ENCODE measurements around the gene CAPN5.

Gene CAPN5

DNA sequence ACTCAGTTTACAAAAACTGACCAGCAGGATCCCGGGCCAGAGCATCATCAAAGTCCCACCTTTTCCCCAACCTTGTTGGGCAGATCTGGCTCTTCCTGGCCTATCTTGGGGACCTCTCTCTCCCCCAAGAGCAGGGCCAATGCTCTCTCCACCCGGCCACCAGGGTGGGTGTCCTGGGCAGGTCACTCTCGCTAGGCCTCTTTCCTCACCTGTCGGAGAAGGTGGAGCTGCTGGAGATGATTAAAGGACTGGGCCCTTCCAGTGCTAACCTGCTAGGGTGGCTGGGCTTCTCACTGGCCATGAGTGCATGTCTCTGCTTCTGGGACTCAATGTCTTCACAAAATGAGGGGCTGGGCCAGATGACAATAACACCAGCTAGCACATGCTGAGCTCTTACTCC, 2.9 kb upstream of the CAPN5 start:
- no peak for DNase-seq (ENCODE audit: low read depth in 2 of 2)

- DNase-seq (ENCODE audit: low read depth in 2 of 2): no peak
Observed at GRCh38 chr11:77064648-77065217, 2.0 kb upstream of the CAPN5 start.

DNA sequence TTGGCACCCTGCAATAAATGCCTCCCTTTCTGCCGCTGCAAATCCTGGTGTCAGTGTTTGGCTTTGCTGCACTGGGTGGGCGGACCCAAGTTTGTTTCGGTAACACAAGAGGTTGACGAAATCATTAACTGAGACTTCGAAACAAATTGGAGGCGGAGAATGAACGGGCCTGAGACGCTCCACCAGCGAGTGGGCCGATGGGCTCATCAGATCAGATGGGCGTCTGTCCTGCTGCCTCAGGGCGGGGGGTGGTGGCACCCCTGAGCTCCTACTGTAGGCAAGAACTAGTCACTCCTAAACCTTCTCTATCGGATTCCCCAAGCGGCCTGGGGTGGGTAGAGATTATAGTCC, 918 bp upstream of the CAPN5 start:
- no peak for DNase-seq (ENCODE audit: low read depth in 2 of 2)

DNA sequence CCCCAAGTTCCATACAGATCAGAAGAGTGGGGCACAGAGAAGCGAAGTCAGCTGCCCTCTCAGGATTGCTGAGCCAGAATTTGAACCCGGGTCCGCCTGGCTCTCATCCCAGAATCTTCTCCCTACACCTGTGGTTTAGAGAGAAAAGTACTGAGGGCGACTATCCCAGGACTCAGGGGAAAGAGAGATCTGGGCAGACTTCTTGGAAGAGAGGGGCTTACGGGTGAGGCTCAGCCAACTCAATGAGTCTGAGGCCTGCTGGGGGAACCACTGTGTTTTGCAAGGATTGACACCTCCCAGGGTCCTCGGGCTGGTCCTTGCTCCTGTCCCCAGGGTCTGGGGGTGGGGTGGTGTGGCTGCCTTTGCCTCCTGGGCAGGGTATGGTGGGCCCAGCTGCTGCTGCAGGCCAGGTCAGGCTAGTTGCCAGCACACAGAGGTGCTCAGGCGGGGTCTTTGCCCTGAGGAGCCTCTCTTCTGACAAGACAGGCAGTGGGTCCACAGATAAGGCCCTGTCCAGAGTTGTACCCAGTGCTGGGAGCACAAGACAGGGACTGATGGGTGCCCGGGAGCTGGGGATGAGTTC, 1.2 kb downstream of the CAPN5 start:
- DNase-seq (ENCODE audit: low read depth in 2 of 2): no peak

DNA sequence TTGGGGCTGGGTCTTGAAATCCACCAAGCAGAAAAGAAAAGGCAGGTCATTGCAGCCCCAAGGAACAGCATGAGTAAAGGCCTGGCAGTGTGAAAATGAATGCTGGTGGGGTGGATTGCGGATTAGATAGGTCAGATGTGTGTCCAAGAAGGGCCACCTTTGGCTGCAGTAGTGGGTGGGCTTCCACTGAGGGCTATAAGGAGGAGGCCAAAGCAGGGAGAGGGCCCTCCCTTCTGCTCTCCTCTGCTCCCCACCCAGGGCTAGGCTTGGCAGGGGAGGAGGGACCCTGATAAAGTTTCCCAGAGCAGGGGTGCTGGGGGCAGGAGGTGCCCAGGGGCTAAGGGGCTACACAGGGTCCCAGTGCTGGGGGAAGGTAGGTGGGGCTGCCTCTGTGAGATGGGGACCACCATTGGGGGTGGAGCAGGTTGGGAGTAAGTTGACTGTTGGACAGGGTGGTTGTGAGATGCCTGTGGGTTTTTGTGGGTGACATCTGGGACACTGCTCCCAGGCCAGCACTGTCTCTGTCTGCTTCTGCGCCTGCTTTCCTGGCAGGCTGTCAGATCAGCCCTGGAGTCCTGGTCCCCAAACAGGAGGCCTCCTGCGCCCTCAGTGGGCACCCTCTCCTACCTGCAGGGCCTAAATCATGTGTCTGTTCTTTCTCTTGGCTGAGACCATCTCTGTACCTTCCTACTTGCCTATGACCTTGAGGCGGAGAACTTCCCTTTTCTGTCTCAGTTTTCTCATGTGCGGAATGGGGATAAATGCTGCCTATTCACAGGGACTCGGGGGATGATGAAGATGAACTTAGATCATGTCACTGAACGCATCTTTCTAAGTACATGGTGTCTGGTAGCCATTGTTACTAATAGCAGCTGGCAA, 1.9 kb downstream of the CAPN5 start:
- DNase-seq (ENCODE audit: low read depth in 2 of 2): no peak

GRCh38 chr11:77069336-77069968, 2.7 kb downstream of the CAPN5 start:
- DNase-seq (ENCODE audit: low read depth in 2 of 2): no peak

DNA sequence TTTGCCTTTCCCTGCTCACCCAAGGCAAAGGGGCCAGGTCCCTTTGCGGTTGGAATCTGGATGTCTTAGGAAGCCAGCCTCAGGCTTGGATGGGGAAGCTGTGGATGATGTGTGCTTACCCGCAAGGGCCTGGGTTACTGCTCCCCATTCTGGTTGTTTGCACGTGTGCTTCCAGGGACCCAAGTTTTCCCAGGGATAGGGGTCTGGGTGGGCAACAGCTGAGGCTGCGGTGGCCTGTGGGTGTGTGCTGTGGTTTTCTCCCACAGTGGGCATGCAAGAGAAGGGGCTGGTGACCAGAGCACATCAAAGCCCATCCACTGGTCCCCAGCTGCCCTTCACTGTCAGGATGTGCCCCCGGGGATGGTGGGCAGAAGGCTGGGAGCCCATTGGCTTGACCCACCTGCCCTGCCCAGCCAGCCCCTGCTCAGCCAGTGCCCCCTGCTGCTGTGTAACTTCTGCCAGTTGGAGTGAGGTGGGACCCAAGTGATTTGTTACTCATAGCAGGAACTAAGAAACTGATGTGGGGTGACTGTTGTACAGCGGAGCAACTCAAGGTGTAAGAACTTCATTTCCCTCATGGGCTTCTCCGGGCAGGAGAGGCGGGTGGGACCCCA, 3.3 kb downstream of the CAPN5 start:
- DNase-seq (ENCODE audit: low read depth in 2 of 2): no peak

DNA sequence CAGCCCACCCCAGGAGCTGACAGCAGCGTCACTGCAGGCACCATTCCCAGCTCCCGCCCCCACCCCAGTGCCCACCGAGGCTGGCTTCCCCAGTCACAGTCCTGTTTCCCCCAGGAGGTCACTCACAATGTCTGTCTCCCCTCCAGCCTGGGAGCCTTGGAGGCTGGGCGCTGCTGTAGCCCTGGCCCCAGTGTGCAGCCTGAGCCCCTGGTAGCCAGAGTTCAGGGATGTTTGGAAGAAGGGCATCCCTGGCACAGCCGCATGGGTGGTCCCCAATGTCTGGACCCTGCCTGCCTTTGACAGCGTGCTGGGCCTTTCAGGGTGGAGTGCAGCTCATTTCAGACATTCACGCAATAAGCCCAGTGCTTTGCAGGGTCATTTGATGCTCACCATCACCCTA, 4.3 kb downstream of the CAPN5 start:
- no peak for DNase-seq (ENCODE audit: low read depth in 2 of 2)

- no peak for DNase-seq (ENCODE audit: low read depth in 2 of 2)
Observed at GRCh38 chr11:77071671-77072605, 5.2 kb downstream of the CAPN5 start.

DNA sequence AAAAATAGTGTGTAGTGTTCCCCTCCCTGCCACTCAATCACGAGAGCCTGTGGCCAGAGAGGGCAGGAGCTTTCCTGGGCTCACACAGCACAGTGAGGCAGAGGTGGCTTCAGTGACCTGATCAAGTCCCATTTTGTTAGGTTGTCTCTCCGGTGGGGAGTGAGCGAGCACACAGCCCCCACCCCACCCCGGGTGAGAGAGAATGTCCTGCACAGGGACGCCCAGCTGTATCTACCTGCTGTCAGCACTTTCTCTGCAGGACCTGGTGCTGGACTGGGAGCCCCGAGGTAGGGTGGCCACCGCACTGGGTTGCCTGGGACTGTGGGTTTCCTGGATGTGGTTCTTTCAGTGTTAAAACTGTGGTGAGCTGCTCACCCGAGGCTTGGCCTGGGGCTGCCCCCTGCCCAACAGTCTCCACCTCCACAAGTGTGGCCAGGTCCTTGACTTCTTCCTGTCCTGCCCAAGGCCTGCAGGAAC, 6.1 kb downstream of the CAPN5 start:
- no peak for DNase-seq (ENCODE audit: low read depth in 2 of 2)

DNA sequence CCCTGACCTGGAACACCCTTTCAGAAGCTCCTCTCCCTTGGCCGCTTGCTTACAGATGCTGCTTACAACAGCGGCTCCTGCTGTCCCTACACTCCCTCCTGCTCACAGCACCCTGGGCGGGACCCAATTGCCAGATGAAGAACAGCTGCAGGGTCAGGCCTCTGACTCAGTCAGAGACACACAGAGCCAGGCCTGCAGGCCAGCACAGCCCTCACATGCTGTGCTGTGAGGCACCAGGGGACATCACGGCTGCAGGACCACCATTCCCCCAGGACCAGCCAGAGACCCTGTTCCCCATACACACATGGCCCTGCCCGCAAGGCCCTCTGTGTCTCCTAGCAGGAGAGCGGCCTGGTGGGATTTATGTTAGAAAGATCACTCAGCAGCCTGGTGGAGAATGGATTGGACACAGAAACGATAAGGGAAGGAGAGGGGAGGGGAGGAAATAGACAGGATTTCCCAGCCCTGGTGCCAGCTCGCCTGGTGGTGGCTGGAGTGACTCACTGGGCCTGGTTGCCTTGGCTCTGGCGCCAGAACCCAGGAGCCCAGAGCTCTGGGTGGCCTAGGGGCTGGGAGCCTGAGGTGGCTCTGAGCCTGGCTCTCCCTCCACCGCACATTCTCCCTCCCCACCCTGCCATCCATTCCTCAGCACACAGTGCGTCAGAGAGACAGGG, 6.7 kb downstream of the CAPN5 start:
- no peak for DNase-seq (ENCODE audit: low read depth in 2 of 2)

GRCh38 chr11:77074205-77074604, 7.4 kb downstream of the CAPN5 start:
- no peak for DNase-seq (ENCODE audit: low read depth in 2 of 2)

- DNase-seq (ENCODE audit: low read depth in 2 of 2): no peak
Observed at GRCh38 chr11:77074626-77075221, 8.0 kb downstream of the CAPN5 start.

- no peak for DNase-seq (ENCODE audit: low read depth in 2 of 2)
Observed at GRCh38 chr11:77075425-77075905, 8.7 kb downstream of the CAPN5 start.

DNA sequence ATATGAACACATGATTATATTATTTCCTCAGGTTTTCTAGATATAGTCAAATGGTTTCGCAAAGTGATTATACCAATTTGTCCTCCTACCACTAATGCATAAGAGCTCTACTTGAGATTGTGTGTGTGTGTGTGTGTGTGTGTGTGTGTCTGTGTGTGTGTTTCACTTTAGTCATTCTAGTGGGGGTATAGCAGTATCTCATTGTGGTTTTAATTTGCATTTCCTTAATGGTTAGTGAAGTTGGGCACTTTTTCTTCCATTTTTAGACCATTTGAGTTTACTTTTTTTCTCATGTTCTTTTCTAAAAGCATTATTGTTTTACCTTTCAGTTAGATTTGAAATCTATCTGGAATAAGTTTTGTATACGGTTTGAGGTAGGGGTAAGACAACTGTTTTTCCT, 12.9 kb downstream of the CAPN5 start:
- no peak for DNase-seq (ENCODE audit: low read depth in 2 of 2)

DNA sequence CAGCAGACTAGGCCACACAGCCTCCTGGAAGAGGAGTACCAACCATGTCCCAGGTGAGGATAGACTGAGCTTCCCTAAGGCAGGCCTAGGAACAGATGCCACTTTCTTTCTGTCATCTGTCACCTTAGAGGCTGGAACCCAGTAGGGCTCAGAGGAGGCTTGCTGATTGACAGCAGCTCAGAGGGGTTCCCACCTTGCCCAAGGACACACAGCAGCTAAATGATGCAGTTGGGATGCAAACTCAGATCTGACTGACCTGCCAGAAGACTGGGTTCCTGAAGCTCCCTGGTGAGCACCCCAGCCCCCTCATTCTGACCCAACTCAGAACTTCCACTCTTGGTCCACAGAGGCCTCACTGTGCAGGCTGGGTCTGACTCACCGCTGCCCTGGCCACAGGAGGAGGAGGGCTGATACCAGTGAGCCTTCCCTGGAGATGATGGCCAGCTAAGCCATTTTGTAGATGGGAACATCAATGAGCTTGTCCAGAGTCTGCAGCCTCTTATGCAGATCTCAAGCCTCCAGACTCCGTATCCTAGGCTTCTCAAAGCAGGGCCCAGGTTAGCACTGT, 14.0 kb downstream of the CAPN5 start:
- DNase-seq (ENCODE audit: low read depth in 2 of 2): no peak

- DNase-seq (ENCODE audit: low read depth in 2 of 2): no peak
Observed at GRCh38 chr11:77081381-77081851, 14.6 kb downstream of the CAPN5 start.

DNA sequence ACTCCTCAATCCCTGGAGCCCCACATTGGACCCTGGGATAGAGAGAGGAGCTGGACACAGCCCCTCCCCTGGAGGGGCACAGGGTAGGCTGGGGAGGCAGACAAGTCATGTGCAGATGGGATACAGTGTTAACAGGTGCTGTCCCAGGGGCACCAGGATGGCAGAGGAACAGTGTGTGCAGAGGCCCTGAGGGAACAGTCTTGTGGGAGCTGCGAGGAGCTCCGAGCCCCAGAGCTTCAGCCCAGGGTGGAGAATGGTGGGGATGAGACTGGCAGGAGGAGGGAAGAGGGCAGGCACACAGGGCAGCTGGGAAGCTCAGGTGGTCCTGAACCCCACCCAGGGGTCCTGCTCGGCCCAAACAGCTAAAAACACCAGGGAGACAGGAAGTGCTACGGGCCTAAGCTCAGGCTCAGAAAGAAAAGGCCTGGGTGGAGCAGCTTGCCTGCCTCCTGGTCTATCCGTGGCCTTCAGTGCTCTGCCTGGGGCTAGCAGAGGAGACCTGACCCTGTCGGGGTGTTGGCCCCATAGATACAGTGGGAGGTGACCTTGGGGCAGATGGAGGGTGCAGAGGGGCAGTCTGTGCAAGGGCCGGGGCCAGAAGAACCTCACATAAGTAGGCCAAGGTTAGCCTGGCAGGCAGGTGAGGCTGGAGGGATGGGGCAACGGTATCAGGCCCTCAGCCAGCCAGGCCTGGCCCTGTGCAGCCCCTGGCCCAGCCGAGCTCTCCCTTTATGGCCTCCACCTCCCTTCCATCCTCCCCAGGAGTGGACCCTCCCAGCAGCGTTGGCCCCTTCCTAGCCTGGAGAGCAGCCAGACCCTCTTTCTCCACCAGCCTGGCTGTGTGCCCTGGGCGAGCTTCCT, 15.4 kb downstream of the CAPN5 start:
- DNase-seq (ENCODE audit: low read depth in 2 of 2): no peak
